Stimulated activated CD8-positive, alpha-beta memory T cell treated with anti-CD3 and anti-CD28 coated beads, Interleukin-12 subunit alpha, Interleukin-12 subunit beta, amount 100 ng/mL, for 4 hours (primary cell): ENCODE measurements around the gene GPR37.

Experiments
- DNase-seq: peaks from one replicate; pipeline ENCODE4 v3.0.0-alpha.2; 2020; ENCODE audit warnings: low read depth

The GPR37 gene

DNA sequence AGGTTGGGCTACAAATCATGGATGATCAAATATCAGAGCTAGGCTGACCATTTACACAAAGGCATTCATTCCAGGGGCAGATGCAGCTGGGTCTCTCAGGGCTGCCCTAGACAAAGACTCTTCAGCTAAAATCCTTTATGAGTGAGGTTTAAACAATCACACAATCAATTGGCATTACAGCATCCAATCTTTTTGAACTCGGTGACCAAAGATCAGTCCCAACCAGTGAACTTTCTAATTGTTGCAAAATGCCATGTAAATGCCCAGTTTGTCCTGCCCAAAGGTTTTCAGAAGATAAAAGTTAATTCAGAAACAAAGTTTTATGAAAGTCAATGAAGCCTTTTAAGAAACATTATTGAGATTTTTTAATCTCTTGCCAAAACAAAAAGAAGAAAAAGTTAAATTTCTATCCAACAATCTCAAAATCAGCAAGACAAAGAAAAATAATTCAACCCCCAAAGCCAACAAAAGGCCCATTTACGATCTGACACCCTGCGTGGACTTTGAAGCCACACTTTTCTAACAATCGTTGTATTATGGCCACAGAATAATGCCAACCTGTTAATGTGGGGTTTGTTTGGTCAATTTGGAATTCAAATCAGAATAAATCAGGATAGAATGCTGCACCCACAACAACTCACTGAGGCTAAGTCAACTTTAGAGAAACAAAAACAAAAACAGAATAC, 40.9 kb downstream of the GPR37 start:
- DNase-seq = no peak

DNA sequence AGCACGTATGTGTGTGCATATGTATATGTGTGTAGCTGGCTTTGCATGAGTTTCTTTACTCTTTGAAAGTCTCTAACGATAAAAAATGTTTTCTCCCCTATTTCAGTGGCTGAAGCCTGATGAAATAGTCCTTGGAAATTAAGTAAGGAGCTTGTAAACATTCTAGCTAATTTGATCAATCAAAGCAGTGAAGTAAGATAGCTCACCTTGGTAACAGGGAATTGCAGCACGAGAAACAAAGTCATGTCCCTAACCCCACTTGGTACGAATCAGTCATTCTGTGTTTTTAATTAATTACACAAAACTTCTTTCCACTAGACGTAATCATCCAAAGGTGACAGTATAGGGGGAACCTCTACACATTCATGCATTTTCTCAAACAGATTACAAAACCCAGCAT, 41.5 kb downstream of the GPR37 start:
- DNase-seq = no peak

DNA sequence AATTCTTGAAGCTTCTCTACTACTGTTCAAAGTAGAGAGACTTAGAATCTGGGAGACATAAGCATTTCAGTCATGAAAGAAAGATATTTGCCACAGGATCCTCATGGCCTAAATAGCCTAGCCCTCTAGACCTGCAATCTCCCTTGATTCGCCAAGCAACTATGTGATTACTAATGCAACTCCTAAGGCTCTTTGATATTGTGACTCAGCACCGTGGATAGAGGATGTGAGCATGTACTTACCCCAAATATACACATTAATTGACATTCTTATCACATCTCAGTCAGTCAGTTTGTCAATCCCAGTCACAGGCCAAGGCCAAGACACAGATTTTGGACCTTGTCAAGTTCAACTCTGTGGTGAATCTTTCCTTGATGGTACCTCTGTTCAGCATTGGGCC, 42.6 kb downstream of the GPR37 start:
- DNase-seq = no peak

DNA sequence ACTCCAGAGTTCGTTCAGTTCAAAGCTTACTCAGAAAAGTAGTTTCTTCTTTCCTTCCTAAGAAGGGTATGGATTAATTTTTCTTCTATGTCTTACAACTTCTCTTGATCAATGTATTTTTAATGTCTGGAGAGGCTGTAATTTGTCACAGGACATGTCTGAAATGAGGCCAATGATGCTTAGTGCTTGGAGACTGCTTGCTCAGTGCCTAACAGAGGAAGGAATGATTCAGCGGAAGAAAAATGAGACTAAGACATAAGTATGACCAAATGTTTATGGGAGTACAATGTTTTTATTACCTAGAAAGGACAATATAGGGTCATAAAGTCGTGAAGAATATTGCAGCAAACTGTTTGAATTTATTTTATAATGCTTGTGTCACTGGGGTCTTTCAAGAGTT, 43.3 kb downstream of the GPR37 start:
- no peak for DNase-seq

GRCh38 chr7:124720195-124720594, 45.4 kb downstream of the GPR37 start:
- DNase-seq = no peak

GRCh38 chr7:124718032-124718766, 47.4 kb downstream of the GPR37 start:
- no peak for DNase-seq

- no peak for DNase-seq
Measured at GRCh38 chr7:124716894-124717293, 48.7 kb downstream of the GPR37 start.

DNA sequence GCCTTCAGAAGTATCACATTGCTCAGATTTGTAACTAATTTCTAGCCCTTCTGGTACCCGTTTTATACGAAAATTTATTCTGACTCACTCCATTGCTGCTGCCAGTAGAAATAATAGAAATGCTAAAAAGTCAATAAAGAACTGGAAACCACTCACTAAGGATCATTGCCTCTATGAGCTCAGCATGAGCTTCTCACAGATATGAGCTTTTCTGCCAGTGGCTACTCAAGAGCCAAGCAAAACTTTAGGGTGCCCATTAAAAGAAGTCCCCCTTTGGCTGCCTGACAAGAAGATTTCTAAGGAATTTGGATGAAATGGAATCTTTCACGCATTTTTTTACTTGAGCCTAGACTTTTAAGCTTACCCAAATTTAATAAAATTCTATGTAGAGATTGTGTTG, 52.5 kb downstream of the GPR37 start:
- DNase-seq = no peak

DNA sequence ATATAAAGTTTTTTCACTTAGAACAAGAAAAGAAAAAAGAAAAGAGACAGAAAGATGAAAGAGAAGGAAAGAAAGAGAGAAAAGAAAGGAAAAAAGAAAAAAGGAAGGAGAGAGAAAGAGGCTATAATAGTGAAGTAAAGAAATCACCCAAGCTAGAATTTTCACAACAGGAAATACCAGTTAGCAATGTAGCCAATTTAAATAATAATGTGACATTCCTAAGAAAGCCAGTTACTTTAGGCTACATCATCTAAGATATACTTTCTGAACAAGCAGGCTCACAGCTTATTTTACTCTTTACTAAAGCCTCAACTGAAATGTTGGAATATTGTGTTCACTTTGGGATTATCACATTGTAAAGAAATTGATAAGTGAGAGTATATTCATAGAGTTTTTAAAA, 53.6 kb downstream of the GPR37 start:
- DNase-seq = no peak

- no peak for DNase-seq
Measured at GRCh38 chr7:124702385-124702784, 63.2 kb downstream of the GPR37 start.

- no peak for DNase-seq
Measured at GRCh38 chr7:124701955-124702354, 63.6 kb downstream of the GPR37 start.

GRCh38 chr7:124700655-124701054, 64.9 kb downstream of the GPR37 start:
- no peak for DNase-seq

DNA sequence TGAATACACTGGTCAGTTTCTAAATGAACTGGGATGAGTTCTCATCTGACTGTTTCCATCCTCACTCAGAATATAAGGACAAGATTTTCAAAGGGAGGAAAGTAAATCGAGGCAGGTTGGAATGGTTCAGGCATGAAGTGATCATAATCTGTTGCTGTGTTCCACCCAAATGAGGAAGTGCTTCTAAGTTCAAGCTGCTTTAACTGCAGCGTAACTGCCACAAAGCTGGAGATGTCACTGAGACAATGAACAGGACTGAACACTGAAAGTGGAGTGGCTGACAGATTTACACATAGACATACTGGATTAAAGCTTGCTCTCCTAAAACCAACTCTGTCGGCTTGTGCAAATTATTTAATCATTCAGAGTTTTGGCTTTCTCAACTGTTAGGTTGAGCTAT, 66.6 kb downstream of the GPR37 start:
- no peak for DNase-seq

- DNase-seq = no peak
Measured at GRCh38 chr7:124697746-124698145, 67.8 kb downstream of the GPR37 start.
